ENCODE measurements around the gene SON. TPM values are rescaled to one million over a fixed set of nuclear protein-coding genes. Genes with fewer than 3 reads are reported as not detected.

Gene SON
- total RNA-seq, 1 donor from 2014 or later = 322 TPM

DNA sequence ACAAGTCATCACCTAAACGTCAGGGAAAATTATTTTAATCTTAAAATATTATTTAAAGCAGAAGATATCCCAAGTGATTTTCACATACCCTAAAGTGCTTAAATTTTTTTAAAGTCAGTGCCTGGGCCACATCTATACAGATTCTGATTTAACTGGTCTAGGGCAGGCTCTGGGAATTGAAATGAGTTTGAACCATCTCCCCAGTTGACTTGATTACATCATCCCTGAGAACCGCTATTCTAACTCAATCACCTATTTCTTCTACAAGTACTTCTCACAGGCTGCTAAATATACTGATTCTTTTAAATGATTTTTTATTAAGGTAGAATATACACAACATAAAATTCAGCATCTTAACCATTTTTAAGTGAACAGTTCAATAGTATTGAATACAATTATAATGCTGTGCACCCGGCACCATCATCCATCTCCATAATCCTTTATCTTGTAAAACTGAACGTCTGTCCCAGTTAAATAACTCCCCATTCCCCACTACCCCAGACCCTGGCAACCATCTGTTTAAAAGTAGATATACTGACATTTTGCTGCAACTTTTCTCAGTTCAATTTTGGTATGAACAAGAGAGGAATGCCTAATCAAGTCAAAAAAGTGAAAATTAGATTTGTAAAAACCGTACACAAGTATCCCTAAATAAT, 20.4 kb upstream of the SON start:
- intact Hi-C loops (cut with DNase I) = no loop called here
- Histone ChIP-seq H3K4me1 (no peaks in the 10 kb centered on the region), H3K9me3 (no peaks in the 10 kb centered on the region), H3K27me3 (ENCODE audit: low read depth) (no peaks in the 10 kb centered on the region), H3K27ac (no peak overlapping the region), H3K36me3 (peaks cover 75% of the 10 kb centered on the region), H3K4me3 (no peak overlapping the region)
- TF ChIP-seq, protein P1, sequence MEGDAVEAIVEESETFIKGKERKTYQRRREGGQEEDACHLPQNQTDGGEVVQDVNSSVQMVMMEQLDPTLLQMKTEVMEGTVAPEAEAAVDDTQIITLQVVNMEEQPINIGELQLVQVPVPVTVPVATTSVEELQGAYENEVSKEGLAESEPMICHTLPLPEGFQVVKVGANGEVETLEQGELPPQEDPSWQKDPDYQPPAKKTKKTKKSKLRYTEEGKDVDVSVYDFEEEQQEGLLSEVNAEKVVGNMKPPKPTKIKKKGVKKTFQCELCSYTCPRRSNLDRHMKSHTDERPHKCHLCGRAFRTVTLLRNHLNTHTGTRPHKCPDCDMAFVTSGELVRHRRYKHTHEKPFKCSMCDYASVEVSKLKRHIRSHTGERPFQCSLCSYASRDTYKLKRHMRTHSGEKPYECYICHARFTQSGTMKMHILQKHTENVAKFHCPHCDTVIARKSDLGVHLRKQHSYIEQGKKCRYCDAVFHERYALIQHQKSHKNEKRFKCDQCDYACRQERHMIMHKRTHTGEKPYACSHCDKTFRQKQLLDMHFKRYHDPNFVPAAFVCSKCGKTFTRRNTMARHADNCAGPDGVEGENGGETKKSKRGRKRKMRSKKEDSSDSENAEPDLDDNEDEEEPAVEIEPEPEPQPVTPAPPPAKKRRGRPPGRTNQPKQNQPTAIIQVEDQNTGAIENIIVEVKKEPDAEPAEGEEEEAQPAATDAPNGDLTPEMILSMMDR (IDR thresholded peaks at IDR 0.05) = no peak
- DNase-seq (no peak), ATAC-seq (no peak)

DNA sequence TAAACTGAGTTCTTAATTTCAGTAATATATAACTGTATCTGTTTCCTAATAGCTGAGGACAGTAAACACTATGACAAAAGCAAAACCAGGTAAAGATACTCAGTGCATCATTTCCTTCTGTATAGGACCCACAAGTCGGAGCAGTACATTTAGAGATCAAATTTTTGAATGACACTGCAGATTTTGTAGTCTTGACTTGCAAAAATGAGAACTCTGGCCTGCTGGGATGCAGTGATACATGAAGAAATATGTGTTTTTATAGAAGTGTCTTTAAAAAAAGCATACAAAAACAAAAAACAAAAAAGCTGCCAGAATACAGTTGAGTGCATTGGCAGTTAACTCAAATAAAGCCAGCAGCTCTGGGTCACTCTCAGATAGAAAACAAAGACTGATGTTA, 19.9 kb upstream of the SON start:
- H3K9me3 ChIP-seq = no peaks in the 10 kb centered on the region
- H3K36me3 ChIP-seq = peaks cover 75% of the 10 kb centered on the region
- H3K4me3 ChIP-seq = no peak overlapping the region
- intact Hi-C loops (cut with DNase I) = no loop called here
- H3K27me3 ChIP-seq (ENCODE audit: low read depth) = no peaks in the 10 kb centered on the region
- no peak for DNase-seq
- no peaks in the 10 kb centered on the region for H3K4me1 ChIP-seq
- TF ChIP-seq, protein P1 (IDR thresholded peaks at IDR 0.05) = no peak
- no peak for ATAC-seq
- H3K27ac ChIP-seq = no peak overlapping the region

DNA sequence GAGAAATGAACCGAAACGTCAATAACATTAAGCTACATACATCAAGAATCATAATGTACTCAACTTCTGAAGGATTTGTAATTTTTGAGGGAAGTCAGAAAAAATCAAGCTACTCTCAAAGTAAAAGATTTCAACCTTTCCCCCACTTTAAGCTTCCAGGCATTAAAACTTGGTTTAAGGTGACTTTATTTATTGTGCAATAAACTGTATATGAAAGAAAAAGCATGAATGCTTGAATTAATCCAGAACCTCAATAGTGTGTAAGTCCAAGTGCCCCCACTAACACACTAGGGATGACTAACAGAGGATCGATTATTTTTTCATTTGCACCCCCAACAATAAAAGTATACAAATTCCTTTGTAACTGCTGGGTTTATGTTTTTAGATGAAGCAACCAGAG, 11.8 kb upstream of the SON start:
- Histone ChIP-seq H3K4me1 (no peaks in the 10 kb centered on the region), H3K9me3 (no peaks in the 10 kb centered on the region), H3K27ac (no peak overlapping the region), H3K27me3 (ENCODE audit: low read depth) (no peaks in the 10 kb centered on the region), H3K4me3 (no peak overlapping the region), H3K36me3 (peaks cover 98% of the 10 kb centered on the region)
- no peak for DNase-seq
- intact Hi-C loops (cut with DNase I) = no loop called here
- ATAC-seq = no peak
- TF ChIP-seq, protein P1 (IDR thresholded peaks at IDR 0.05) = no peak

DNA sequence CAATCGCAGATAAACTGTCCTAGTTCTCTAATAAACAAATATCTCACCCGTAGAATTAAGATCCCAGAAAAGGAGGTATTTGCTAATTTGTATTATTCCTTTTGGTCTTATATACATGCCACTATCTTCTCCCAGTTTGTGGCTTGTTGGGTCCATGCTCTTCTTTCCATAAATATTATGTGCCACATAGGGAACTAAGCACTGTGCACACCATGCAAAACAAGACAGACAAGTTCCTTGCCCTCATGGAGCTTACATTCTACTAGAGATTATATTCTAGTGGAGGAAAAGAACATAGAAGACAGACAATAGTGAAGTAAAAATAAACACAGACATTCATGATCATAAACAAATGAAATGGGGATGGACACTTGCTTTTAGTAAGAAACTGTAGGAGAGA, 5.6 kb upstream of the SON start:
- no peak overlapping the region for H3K4me3 ChIP-seq
- no peak for ATAC-seq
- H3K27me3 ChIP-seq (ENCODE audit: low read depth) = no peaks in the 10 kb centered on the region
- H3K4me1 ChIP-seq = peaks cover 19% of the 10 kb centered on the region
- peaks cover 63% of the 10 kb centered on the region for H3K36me3 ChIP-seq
- H3K27ac ChIP-seq = no peak overlapping the region
- TF ChIP-seq, protein P1 (IDR thresholded peaks at IDR 0.05) = no peak
- H3K9me3 ChIP-seq = no peaks in the 10 kb centered on the region
- DNase-seq = no peak
- intact Hi-C loops (cut with DNase I) = no loop called here

DNA sequence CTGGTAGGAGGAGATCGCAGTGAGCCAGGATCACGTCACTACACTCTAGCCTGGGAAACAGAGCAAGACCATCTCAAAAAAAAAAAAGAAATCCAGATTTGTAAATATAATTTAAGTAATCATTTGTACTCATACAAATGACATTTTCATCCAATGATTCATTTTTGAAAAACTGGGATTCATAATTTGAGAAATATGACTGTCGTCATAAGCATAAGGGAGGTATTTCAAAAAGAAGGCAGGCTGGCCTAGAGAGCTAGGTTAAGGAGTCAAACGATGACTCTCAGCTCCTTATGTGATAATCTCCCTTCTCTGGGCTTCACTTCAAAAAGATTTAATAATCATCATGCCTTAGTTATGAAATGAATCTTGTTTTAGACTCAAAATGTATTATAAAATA, 3.2 kb upstream of the SON start:
- Histone ChIP-seq H3K9me3 (no peaks in the 10 kb centered on the region), H3K27me3 (ENCODE audit: low read depth) (no peaks in the 10 kb centered on the region), H3K4me3 (no peak overlapping the region), H3K4me1 (peaks cover 21% of the 10 kb centered on the region), H3K36me3 (peaks cover 39% of the 10 kb centered on the region), H3K27ac (no peak overlapping the region)
- no peak for DNase-seq
- TF ChIP-seq, protein P1 (IDR thresholded peaks at IDR 0.05) = no peak
- intact Hi-C loops (cut with DNase I) = no loop called here
- ATAC-seq = no peak
